ENCODE data around the gene ACAN. TPM values are rescaled to one million over a fixed set of nuclear protein-coding genes. Genes with fewer than 3 reads are reported as not detected.

Gene ACAN
- total and polyA plus RNA-seq, 8 donors = 0.04 to 5.7 (median 0.22) TPM; not detected in 1

- 29% methylated on average over 10 of the region's 10 CpGs for WGBS, 2 donors
- H3K9me3 ChIP-seq = no peaks in the 10 kb centered on the region
- ATAC-seq (peak; percentile 81 to 97 (median 93)), DNase-seq (peak; percentile 54 to 94 (median 82)), FAIRE-seq (no peak)
- H3K36me3 ChIP-seq = no peaks in the 10 kb centered on the region
- peak; percentile 98 to 99 (median 98) for TF ChIP-seq CTCF (IDR thresholded peaks at IDR 0.05)
- H3K27ac ChIP-seq = no peak overlapping the region
- H3K4me1 ChIP-seq = no peaks in the 10 kb centered on the region
- H3K4me3 ChIP-seq = no peak overlapping the region
- H3K27me3 ChIP-seq = no peaks in the 10 kb centered on the region
- intact Hi-C loops (cut with DNase I) = loop anchor here in 2 of 3 donors (5.0 to 10.0 kb wide), 3 partner anchors 110 to 270 kb away; no protein-coding TSS in a partner anchor
These were observed 101.5 kb downstream of the ACAN start for GRCh38 chr15:88904624-88905327.

- 67 to 78% methylated on average over 11 of the region's 11 CpGs for WGBS, 2 donors
- H3K27ac ChIP-seq = no peak overlapping the region
- H3K27me3 ChIP-seq = no peaks in the 10 kb centered on the region
- no peak overlapping the region for H3K4me3 ChIP-seq
- no peaks in the 10 kb centered on the region for H3K9me3 ChIP-seq
- H3K4me1 ChIP-seq = no peaks in the 10 kb centered on the region
- H3K36me3 ChIP-seq = no peaks in the 10 kb centered on the region
- ATAC-seq (no peak), DNase-seq (peak in 1 of 6 donors; percentile 31), FAIRE-seq (no peak)
- intact Hi-C loops (cut with DNase I) = loop anchor here in 2 of 3 donors (10.0 kb wide), 2 partner anchors 109 to 269 kb away; no protein-coding TSS in a partner anchor
- TF ChIP-seq CTCF (IDR thresholded peaks at IDR 0.05) = no peak
These were observed 102.3 kb downstream of the ACAN start for GRCh38 chr15:88905576-88905975.

GRCh38 chr15:88906130-88906529 lies 102.9 kb downstream of the ACAN start:
- Histone ChIP-seq H3K4me3 (no peak overlapping the region), H3K27me3 (no peaks in the 10 kb centered on the region), H3K4me1 (no peaks in the 10 kb centered on the region), H3K9me3 (no peaks in the 10 kb centered on the region), H3K36me3 (no peaks in the 10 kb centered on the region), H3K27ac (no peak overlapping the region)
- TF ChIP-seq CTCF (IDR thresholded peaks at IDR 0.05) = no peak
- FAIRE-seq (no peak), ATAC-seq (no peak), DNase-seq (no peak)
- intact Hi-C loops (cut with DNase I) = loop anchor here in 2 of 3 donors (10.0 kb wide), 2 partner anchors 109 to 269 kb away; no protein-coding TSS in a partner anchor
- 75 to 84% methylated on average over 1 of the region's 1 CpG for WGBS, 2 donors

DNA sequence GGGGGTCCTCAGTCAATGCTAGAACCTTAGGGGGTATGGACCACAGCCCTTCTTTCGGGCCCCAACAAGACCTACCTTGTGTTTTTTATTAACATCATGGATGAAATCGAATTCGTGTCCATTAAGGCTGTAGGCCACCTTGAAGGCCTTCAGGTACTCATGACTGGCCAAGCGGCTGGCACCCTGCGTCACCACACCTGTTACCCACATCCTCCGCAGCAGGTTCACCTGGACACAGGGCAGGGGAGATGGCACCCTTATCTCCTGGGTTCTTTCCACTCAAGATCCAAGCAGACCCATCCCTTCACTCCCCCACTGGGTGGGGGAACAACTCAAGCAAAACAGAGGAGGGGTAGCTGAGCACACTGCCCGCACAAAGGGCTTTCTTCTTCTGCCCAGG lies 103.3 kb downstream of the ACAN start:
- DNase-seq (no peak), ATAC-seq (no peak), FAIRE-seq (no peak)
- TF ChIP-seq CTCF (IDR thresholded peaks at IDR 0.05) = no peak
- Histone ChIP-seq H3K36me3 (no peaks in the 10 kb centered on the region), H3K4me1 (no peaks in the 10 kb centered on the region), H3K27me3 (no peaks in the 10 kb centered on the region), H3K4me3 (no peak overlapping the region), H3K9me3 (no peaks in the 10 kb centered on the region), H3K27ac (no peak overlapping the region)
- intact Hi-C loops (cut with DNase I) = loop anchor here in 2 of 3 donors (10.0 kb wide), 2 partner anchors 108 to 268 kb away; no protein-coding TSS in a partner anchor
- WGBS, 2 donors = 85 to 87% methylated on average over 7 of the region's 7 CpGs

- intact Hi-C loops (cut with DNase I) = loop anchor here in 2 of 3 donors (10.0 kb wide), 2 partner anchors 108 to 268 kb away; no protein-coding TSS in a partner anchor
- DNase-seq = no peak
- no peaks in the 10 kb centered on the region for H3K27me3 ChIP-seq
- no peak for TF ChIP-seq CTCF (IDR thresholded peaks at IDR 0.05)
- H3K4me1 ChIP-seq = no peaks in the 10 kb centered on the region
- no peaks in the 10 kb centered on the region for H3K9me3 ChIP-seq
- no peak overlapping the region for H3K4me3 ChIP-seq
- ATAC-seq = no peak
- 71 to 82% methylated on average over 14 of the region's 14 CpGs for WGBS, 2 donors
- no peak for FAIRE-seq
- no peaks in the 10 kb centered on the region for H3K36me3 ChIP-seq
- H3K27ac ChIP-seq = no peak overlapping the region
These were observed 103.9 kb downstream of the ACAN start for GRCh38 chr15:88907111-88907510.
